Measurements from ENCODE around the gene PGGHG.
"Not testable (repeated sequence)": the region's sequence is repeated elsewhere in the genome, so short reads cannot be mapped to it uniquely, and the experiment has no call there.

The PGGHG gene

DNA sequence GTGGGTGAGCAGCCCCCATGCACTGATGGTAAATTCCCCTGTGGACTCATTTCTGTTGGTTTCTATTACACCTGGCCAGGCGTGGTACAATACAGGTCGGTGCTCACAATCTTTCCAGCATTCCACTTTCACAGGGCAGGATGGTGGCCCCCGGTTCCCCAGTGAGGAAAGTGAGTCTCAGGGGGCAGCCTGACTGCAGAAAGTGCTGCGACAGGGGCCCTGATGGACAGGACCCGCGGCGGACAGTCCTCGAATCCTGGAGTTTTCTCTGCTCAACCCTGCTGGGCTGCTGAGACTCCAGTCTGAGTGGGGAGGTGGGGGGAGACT, 3.1 kb upstream of the PGGHG start:
- DNase-seq: no peak

DNA sequence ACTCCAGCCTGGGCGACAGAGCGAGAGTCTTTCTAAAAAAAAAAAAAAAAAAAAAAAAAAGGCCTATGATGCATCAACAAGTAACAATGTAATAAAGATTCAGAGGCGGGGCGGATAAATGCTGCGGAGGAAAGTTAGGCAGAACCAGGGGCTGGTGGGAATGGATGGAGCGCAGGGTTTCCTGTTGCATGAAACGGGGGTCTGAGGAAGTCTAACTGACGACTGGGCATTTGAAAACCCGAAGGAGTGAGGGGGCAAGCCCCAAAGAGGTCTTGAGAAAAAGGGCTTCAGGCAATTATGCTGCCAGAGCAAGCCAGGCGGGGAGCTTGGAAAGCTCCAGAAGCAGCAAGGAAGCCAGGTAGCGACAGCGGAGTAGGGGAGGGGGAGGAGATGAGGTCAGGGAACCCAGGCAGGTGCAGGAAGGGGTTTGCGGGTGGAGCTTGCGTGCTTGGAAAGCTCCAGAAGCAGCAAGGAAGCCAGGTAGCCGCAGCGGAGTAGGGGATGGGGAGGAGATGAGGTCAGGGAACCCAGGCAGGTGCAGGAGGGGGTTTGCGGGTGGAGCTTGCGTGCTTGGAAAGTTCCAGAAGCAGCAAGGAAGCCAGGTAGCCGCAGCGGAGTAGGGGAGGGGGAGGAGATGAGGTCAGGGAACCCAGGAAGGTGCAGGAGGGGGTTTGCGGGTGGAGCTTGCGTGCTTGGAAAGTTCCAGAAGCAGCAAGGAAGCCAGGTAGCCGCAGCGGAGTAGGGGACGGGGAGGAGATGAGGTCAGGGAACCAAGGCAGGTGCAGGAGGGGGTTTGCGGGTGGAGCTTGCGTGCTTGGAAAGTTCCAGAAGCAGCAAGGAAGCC, 1.7 kb upstream of the PGGHG start:
- DNase-seq: not testable (repeated sequence)

DNA sequence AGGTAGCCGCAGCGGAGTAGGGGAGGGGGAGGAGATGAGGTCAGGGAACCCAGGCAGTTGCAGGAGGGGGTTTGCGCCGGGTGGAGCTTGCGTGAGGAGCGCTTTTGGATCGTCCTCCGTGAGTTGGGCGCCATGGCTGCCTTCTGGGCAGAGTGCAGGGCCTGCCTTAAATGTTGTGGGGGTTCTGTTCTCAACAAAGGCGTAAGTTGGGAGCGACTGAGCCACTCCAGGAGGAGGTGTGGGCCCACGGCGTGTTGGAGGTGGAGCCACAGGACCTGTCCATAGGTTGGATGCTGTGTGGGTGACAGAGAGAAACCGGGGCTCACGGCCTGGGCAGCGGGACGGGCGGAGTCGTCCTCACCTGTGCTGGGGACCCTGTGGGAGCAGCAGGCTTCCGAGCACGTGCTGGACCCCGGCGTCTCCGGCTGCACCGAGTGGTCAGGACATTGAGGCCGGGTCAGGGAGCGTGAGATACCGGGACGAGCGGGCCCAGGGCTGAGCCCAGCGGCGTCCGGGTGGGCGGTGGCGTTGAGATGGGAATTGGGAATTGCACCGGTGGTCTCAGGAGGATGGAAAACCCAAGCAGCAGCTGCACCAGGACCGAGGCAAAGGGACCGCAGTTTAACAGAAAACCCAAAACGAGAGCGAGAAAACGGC, 977 bp upstream of the PGGHG start:
- DNase-seq: peak in 1 of 2 donors; percentile 23

DNA sequence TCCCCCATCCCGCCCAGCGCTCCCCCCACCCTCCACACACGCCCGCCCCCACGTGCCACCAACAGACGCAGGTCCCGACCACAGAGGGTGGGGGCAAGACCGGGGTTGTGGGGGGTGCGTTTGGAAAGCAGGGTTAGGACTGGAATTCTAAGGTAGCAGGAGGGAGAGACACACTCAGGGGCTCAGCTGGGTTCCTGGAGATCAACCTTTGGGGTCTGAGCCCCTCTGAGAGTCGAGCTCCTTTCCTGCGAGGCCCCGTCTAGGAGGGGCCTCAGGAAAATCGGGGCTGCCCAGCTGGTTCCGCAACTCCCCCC, 429 bp downstream of the PGGHG start:
- DNase-seq: no peak

DNA sequence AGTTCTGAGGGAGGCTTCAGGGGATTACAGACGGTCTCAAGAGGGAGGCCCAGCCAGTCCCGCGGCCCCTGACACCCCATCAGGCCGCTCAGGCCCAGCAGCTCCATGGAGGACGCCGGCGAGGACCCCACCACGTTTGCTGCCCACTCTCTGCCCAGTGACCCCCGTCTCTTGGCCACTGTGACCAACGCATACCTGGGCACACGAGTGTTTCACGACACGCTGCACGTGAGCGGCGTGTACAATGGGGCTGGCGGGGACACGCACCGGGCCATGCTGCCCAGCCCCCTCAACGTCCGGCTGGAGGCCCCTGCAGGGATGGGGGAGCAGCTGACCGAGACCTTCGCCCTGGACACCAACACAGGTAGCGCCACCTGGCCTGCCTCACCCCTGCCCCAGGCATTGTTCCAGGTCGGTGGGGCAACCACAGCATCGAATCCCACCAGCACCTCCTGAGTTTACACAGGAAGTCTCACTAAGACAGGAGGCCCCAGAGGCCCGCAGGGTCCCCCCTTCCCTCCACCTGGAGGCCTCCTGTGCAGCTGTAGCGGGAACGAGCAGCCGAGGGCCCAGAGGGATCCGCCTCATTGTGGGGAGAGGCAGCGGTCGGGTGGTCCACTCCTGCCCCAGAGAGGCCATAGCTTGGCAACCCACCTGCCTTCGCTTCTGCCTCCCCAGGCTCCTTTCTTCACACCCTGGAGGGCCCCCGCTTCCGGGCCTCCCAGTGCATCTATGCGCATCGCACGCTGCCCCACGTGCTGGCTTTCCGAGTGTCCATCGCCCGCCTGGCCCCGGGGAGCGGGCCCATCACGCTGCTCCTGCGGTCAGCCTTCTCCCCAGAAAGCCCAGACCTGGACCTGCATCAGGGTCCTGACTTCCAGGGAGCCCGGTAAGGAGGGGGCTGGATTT, 1.0 kb downstream of the PGGHG start:
- no peak for DNase-seq

DNA sequence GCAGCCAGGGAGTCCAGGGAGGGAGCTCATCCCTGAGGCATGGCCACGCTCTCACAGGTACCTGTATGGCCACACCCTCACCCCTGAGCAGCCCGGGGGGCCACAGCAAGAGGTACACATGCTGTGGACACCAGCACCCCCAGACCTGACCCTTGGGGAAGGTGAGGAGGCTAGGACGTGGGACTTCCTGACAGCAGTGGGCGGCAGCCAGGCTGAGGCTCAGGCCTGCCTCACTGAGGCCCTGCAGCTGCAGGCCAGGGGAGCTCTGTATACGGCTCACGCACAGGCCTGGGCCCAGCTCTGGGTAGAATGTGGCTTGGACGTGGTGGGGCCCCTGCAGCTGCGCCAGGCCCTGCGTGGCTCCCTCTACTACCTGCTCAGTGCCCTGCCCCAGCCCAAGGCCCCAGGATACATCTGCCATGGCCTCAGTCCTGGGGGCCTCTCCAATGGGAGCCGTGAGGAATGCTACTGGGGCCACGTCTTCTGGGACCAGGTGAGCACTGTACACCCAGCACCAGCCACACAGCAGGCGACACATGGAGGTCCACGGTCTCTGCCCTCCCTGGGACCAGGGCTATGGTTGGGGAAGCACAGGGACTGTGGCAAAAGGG, 1.8 kb downstream of the PGGHG start:
- DNase-seq: no peak

DNA sequence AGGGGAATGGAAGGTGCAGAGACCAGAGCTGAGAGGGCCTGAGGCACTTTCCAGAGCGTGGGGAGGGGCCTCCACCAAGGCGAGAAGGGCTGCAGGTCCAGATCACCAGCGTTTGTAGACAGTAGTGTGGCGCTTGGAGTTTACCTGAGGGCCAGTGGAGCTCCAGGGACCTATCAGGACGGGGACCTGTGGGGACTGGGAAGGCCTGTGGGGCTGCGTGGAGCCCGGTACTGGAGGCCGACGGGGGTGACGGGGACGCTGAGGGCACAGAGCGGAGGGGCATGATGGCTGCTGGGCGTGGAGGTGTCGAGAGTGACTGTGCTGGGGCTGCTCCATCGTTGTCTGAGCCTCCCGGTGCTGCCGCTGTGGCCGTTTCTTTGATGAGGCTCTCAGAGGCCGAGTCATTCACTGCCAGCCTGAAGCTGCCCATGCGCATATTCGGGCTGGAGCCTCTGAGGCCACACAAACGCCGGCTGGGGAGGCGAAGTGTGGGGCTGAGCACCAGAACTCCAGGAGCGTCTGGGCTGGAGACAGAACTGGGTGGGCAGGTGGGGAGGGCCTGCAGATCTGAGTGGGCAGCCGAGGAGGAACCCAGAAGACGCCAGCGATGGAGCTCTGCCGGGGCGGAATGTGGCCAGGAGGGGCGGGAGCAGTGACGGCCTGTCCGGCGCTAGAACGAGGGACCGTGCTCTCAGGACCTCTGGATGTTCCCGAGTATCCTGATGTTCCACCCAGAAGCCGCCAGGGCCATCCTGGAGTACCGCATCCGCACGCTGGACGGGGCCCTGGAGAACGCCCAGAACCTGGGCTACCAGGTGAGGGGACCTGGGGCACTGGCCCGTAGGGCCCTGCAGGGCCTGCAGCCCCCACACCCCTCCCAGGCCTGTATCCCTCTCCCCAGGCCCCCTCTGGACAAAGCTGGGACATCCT, 2.6 kb downstream of the PGGHG start:
- no peak for DNase-seq

DNA sequence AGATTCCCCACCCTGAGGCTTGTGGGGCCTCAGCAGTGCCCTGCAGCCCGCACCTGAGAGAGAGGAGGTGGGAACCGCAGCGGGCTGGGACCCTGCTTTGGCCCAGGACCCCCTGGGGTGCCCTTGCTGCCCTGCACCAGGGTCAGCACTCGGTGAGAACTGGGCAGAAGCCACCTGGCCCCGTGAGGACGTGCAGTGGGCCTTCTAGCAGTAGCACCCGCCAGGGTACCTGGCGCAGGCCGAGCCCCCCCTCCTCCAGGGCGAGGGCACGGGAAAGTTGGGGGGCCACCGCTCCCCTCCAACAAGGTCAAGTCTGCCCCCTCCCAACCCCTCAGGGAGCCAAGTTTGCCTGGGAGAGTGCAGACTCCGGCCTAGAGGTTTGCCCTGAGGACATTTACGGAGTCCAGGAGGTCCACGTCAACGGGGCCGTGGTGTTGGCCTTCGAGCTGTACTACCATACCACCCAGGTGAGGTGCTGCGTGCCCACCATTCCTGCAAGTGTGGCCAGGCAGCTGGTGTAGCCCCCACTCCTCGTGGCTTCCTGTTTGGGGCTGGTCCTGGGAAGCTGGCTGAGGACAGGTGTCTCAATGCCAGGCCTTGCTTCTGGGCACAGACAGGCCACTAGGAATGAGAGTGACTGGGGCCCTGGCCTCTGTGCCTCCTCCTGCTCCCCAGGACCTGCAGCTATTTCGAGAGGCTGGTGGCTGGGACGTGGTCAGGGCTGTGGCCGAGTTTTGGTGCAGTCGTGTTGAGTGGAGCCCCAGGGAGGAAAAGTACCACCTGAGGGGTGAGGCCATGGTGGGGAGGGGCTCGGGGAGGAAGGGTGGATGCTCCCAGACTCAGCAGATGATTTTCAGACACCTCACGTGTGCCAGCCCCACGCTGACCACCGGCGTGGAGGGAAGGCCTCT, 3.5 kb downstream of the PGGHG start:
- DNase-seq: no peak

DNA sequence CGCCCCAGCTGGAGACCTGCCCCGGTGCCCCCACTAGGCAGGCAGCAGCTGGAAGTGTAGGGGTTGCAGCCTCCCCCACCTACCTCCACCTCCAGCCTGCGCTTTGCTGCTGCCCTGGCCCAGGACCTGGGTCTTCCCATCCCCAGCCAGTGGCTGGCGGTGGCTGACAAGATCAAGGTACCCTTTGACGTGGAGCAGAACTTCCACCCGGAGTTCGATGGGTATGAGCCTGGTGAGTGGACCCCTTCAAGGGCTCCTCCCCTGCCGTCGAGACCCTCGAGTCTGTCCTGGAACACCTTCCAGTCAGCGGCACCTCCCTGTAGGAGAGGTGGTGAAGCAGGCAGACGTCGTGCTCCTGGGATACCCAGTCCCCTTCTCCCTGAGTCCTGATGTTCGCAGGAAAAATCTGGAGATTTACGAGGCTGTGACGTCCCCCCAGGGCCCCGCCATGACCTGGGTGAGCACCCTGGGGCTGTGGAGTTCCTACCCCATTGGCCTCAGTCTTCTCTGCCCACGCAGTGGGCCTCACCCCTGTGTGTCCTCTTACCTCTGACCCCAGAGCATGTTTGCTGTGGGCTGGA, 4.4 kb downstream of the PGGHG start:
- no peak for DNase-seq

DNA sequence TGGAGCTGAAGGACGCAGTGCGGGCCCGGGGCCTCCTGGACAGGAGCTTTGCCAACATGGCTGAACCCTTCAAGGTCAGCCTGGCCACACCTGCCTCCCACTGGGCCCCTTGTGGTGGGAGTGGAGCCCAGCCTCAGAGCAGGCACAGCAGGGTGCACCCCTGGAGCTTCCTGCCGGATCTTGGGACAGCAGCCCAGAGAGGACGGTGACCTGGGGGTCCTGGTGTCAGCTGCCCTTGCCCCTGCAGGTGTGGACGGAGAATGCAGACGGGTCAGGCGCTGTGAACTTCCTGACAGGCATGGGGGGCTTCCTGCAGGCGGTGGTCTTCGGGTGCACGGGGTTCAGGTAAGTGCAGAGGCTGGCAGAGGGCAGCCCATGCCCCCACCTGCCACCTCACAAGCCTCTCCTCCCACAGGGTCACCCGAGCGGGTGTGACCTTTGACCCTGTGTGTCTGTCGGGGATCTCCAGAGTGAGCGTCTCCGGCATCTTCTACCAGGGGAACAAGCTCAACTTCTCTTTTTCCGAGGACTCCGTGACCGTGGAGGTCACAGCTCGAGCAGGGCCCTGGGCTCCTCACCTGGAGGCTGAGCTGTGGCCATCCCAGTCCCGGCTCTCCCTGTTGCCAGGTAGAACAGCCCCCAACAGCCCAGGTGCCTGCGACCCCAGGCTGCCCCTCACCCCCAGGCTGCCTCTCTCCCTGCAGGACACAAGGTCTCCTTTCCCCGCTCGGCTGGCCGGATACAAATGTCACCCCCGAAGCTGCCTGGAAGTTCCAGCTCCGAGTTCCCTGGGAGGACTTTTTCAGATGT, 5.1 kb downstream of the PGGHG start:
- no peak for DNase-seq

DNA sequence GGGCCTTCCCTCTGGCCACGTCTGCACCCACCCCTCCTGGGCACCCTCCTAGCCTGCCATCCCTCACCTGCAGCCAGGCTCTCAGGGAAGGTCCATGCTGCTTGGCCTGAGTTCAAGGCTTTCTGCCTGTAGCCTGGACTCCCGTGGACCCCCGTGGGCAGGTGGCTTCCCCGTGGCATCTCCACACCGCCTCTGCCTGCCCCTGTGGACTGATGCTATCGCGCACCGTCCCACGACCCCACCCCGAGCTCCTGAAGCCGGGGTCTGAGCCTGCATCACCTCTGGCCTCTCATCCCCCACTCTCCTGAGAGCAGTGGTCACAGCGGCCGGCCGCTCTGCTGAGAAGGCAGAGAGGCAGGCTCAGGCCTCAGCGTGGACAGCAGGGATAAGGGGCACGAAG, 5.9 kb downstream of the PGGHG start:
- no peak for DNase-seq

DNA sequence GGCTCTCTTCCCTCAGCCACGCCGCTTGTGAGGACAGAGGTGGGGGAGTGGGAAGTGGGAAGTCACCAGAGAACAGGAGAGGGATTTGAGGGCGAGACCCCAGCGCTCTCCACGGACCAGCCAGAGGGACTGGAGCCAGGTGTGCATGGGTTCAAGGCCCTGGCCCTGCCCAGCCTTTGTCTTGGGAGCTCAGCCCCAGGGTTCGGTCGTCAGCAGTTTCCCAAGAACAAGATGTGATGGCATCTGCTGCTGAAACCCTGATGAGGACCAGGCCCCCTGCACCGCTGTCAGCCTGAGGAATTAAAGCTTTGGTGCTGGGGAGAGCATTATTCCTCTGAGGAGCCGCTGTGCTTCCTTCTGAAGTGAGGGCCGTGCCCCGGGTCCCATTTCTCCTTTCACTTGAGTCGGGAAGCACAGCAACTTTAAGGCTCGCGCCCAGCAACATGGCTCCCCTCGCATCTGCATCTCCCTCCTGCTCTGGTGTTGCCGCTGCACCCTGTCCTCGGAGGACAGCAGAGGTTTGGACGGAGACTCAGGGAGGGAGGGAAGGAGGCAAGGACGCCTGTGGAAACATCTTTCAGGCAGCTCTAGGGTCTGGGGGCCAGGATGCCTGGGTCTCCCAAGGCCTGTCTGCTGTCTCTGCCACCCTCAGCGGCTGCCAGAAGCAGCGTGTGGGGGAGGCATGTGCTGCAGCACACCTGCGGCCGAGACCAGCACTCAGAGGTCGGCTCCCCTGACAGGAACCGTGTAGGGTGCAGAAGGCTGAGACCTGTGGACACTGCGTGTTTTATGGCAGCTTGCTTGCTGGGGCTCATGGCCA, 6.6 kb downstream of the PGGHG start:
- DNase-seq: no peak

DNA sequence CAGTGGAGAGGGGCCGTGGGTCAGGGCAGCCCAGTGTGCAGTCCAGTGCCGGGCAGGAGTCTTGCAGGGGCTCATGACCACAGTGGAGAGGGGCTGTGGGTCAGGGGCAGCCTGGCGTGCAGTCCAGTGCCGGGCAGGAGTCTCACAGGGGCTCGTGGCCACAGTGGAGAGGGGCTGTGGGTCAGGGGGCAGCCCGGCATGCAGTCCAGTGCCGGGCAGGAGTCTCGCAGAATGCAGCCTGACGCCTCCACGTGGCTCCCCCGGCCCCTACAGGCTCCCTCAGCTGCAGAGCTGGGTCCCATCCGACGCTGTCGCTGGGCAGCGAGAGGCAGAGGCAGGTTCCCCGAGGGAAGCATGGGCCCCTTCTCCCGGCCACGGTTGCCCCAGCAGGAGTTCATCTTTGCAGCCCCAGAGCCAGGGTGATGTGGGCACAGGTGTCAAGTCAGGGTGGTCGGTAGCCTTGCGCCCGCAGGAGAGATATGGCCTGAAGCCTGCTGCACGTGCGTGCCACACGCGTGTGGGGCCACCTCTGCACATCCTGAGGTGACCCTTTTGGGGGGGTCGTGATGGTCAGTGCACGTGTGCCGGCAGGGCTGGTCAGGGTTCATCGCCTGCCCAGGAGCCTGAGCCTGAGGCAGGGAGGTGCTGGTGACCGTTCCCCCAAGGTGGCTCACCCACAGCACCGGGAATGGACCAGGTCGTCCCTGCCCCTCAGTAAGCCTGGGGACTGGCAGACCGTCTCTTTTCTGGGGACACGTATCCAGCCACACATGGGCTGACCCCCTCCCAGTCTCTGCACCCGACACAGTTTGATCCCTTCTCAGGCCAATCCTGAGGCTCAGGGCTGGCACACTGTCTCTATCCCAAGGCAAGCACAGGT, 7.5 kb downstream of the PGGHG start:
- no peak for DNase-seq

DNA sequence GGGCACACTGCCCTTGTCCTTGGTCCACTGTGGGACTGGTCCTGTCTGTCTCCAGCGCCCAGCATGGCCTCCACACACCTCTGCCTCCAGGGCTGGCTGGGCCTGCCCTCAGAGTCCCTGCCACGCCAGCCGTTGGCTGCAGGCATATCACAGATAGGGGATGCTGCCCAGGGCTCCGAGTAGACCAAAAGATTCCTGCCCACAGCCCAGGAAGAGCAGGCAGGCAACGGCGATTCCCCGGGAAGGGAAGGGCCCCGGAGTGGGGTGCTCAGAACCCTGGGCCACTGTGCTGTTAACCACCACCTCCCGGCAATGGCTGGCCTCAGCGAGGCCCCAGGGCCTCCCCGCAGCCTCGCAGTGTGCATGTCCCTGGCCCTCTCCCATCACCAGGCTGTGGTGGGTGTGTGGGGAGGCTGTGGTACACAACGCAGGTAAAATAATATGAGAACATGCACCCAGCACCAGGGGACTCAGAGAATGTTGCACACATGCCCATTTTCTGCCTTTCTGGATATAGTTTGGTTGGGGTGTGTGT, 8.2 kb downstream of the PGGHG start:
- no peak for DNase-seq

DNA sequence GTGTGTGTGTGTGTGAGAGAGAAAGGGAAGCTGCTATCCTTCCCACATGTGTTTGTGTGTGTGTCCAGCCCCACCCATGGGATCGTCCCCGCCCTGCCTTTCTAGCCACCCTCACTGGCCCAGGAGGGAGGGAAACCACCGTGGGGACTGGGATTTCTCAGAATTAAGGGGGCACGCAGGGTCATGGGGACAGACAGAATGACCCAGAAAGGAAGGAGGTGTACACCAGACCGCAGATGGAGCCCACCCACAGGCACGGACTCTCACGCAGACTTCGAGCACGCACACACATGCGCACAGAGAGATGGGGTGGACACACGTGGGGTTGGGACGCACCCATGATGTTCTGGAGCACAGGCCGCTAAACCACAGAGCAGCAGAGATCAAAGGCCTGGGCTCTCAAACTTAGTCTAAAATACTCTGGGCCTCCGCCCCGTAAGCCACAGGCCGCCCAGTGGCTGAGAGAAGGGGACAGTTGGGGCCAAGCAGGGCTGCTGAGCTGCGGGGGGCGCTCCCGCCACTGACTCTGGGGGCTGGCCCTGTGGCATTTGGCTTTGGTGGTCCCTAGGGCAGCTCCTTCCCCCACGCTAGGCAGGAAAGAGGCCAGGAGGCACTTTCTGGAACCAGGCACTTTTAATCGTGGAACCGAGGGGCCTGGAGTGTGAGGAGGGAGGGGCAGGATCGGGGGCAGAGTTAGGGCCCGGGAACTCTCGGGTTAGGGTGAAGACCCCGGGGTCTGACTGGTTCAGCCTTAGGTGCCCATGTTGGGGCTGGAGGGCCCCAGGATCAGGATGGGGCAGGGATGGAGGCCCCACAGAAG, 8.9 kb downstream of the PGGHG start:
- no peak for DNase-seq

DNA sequence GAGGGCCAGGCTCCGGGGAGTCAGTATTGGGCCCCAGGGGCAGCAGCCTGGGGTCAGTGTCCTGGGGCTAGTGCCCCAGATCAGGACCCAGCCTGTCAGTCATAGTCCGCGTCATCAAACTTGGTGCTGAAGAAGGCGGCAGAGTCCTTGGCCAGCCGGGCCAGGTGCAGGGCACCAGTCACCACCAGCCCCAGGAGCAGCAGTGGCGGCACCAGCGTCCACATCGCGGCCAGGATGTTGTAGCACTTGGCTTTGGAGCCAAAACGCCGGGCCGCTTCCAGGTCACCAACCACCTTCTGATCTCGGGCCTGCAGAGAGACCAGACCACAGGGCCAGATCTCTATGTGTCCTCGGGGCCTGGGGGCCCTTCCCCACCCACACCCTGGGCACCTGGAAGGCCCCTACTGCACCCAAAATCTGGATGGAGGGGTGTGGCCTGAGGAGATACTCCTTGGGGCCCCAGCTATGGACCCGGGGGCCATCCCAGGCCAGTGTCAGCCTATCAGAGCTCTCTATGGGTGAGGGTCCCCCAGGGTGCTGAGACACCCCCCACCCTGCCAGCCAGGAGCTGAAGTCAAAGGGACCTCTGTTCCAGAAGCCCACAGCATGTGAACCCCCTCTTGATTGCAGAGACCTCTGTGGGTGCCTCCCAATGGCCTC, 9.6 kb downstream of the PGGHG start:
- no peak for DNase-seq
